ENCODE data around the gene BICC1.

Gene BICC1

GRCh38 chr10:58577437-58577777, 64.7 kb downstream of the BICC1 start:
- H3K27ac ChIP-seq = no peak overlapping the region
- TF ChIP-seq ZFX (IDR thresholded peaks at IDR 0.05) (no peak), CTCF (conservative IDR thresholded peaks at IDR 0.05) (no peak)

GRCh38 chr10:58578366-58578765, 65.7 kb downstream of the BICC1 start:
- no peak overlapping the region for H3K27ac ChIP-seq
- TF ChIP-seq CTCF (conservative IDR thresholded peaks at IDR 0.05) (no peak), ZFX (IDR thresholded peaks at IDR 0.05) (no peak)

- no peak overlapping the region for H3K27ac ChIP-seq
- no peak for TF ChIP-seq ZFX (IDR thresholded peaks at IDR 0.05)
These were observed 66.5 kb downstream of the BICC1 start for GRCh38 chr10:58579011-58579655.

- H3K27ac ChIP-seq = no peak overlapping the region
- no peak for TF ChIP-seq ZFX (IDR thresholded peaks at IDR 0.05)
- TF ChIP-seq CTCF (conservative IDR thresholded peaks at IDR 0.05) = no peak
These were observed 69.4 kb downstream of the BICC1 start for GRCh38 chr10:58582045-58582444.

GRCh38 chr10:58585435-58585834, 72.8 kb downstream of the BICC1 start:
- TF ChIP-seq CTCF (conservative IDR thresholded peaks at IDR 0.05) (no peak), ZFX (IDR thresholded peaks at IDR 0.05) (no peak)

GRCh38 chr10:58586282-58587245, 73.9 kb downstream of the BICC1 start:
- no peak overlapping the region for H3K27ac ChIP-seq
- TF ChIP-seq CTCF (conservative IDR thresholded peaks at IDR 0.05) (no peak), ZFX (IDR thresholded peaks at IDR 0.05) (no peak)

More at GRCh38 chr10:58585435-58585834, 72.8 kb downstream of the BICC1 start:
- no peak overlapping the region for H3K27ac ChIP-seq

GRCh38 chr10:58587676-58588075, 75.0 kb downstream of the BICC1 start:
- TF ChIP-seq ZFX (IDR thresholded peaks at IDR 0.05) (no peak), CTCF (conservative IDR thresholded peaks at IDR 0.05) (no peak)
- no peak overlapping the region for H3K27ac ChIP-seq
